K562 (cell line): ENCODE results near the gene OR52A5. TPM values are rescaled to one million over a fixed set of nuclear protein-coding genes. Genes with fewer than 3 reads are reported as not detected.

Source experiments
- ARID2 ChIP-seq: fragments of 450-650 bp; IDR thresholded peaks from 2 replicates; pipeline ENCODE4 v1.6.1; 2017; ENCODE audit warnings: antibody characterized with exemption, mild to moderate bottlenecking
- HDAC8 ChIP-seq: fragments of 450-650 bp; IDR thresholded peaks from 2 replicates; pipeline ENCODE4 v1.6.1; 2016; ENCODE audit warnings: mild to moderate bottlenecking, missing genetic modification characterization, moderate library complexity, missing compliant biosample characterization
- MAZ ChIP-seq, 2 experiments: fragments of 450-650 bp in 1 of 2; sonication (generic) in 1 of 2; formaldehyde crosslinking; IDR thresholded peaks in 1 of 2; conservative IDR thresholded peaks in 1 of 2; 2 replicates each; pipeline versions ENCODE4 v1.4.0 to v1.5.0; 2020; ENCODE audit warnings: mild to moderate bottlenecking in 1 of 2, missing genetic modification reagents in 1 of 2
- NBN ChIP-seq: fragments of 450-650 bp; IDR thresholded peaks from 2 replicates; pipeline ENCODE4 v1.6.1; 2016; ENCODE audit warnings: low read depth, mild to moderate bottlenecking
- NCOA2 ChIP-seq, 2 experiments: fragments of 450-650 bp; IDR thresholded peaks; 2 replicates each; pipeline ENCODE4 v1.6.1; 2018; ENCODE audit warnings: mild to moderate bottlenecking in 2 of 2, moderate library complexity in 1 of 2; ENCODE audit not compliant: partially characterized antibody in 2 of 2
- NR2C1 ChIP-seq, 2 experiments: fragments of 450-650 bp; IDR thresholded peaks; 2 replicates each; pipeline ENCODE4 v1.6.1; 2017; ENCODE audit warnings: mild to moderate bottlenecking in 2 of 2, antibody characterized with exemption in 1 of 2, inconsistent platforms in 1 of 2, missing compliant biosample characterization in 1 of 2, missing genetic modification characterization in 1 of 2
- SPI1 ChIP-seq: IDR thresholded peaks from 2 replicates; pipeline ENCODE4 v1.6.1; 2011; ENCODE audit warnings: low read depth, low read length, control low read depth, borderline replicate concordance
- SRSF3 ChIP-seq: fragments of 200-400 bp; formaldehyde crosslinking; IDR thresholded peaks from 2 replicates; pipeline ENCODE4 v1.6.1; 2016; ENCODE audit warnings: mild to moderate bottlenecking, low read length, moderate library complexity; ENCODE audit not compliant: insufficient read depth
- TBP ChIP-seq: optimal IDR thresholded peaks from 2 replicates; pipeline ENCODE3; 2011; ENCODE audit warnings: low read depth, low read length, improper control_type of control experiment
- TRIM28 ChIP-seq: fragments of 450-650 bp; IDR thresholded peaks from 2 replicates; pipeline ENCODE4 v1.6.1; 2017
- ZBTB17 ChIP-seq: fragments of 450-650 bp; formaldehyde crosslinking; IDR thresholded peaks from 2 replicates; pipeline ENCODE4 v1.4.0; 2020; ENCODE audit warnings: mild to moderate bottlenecking
- ZBTB8A ChIP-seq: fragments of 450-650 bp; IDR thresholded peaks from 2 replicates; pipeline ENCODE4 v1.6.1; 2018; ENCODE audit warnings: mild to moderate bottlenecking, moderate library complexity; ENCODE audit not compliant: partially characterized antibody
- ZKSCAN3 ChIP-seq: fragments of 250-450 bp; sonication (Bioruptor Pico); IDR thresholded peaks from 2 replicates; pipeline ENCODE4 v1.4.0; 2020
- ZNF140 ChIP-seq: fragments of 250-450 bp; sonication (Bioruptor Pico); IDR thresholded peaks from 2 replicates; pipeline ENCODE4 v1.8.0; 2021; ENCODE audit warnings: moderate library complexity, mild to moderate bottlenecking, inconsistent platforms
- ZNF263 ChIP-seq: sonication (generic); formaldehyde crosslinking; IDR thresholded peaks from 2 replicates; pipeline ENCODE4 v1.8.0; 2022; ENCODE audit warnings: mild to moderate bottlenecking, missing genetic modification reagents, borderline replicate concordance
- ZNF316 ChIP-seq: fragments of 450-650 bp; IDR thresholded peaks from 2 replicates; pipeline ENCODE4 v1.6.1; 2016
- ZNF592 ChIP-seq: fragments of 450-650 bp; IDR thresholded peaks from 2 replicates; pipeline ENCODE4 v1.6.1; 2017; ENCODE audit warnings: antibody characterized with exemption, mild to moderate bottlenecking
- ZSCAN29 ChIP-seq: fragments of 450-650 bp; IDR thresholded peaks from 2 replicates; pipeline ENCODE4 v1.6.1; 2017
- polyA plus RNA-seq, 8 experiments: library from polyadenylated mRNA; depleted of rRNA in 4 of 8; stranded (reverse) in 5 of 8; unstranded in 3 of 8; fragments of >200 nt; fragmentation: Nextera tagmentation in 2 of 8; fragmentation: Illumina TruSeq in 1 of 8; extraction: Ambion mirVana in 2 of 8; extraction: Trizol in 1 of 8; gene quantifications; 2 replicates each; pipeline versions ENCODE4 v1.2.1 to v1.2.3, GENCODE V29; 2011 to 2014; ENCODE audit warnings: inconsistent platforms in 1 of 8, missing spikeins in 1 of 8
- total RNA-seq, 7 experiments: library from RNA; depleted of rRNA in 6 of 7; stranded (reverse); fragments of >200 nt in 6 of 7; fragmentation: Illumina TruSeq in 2 of 7; extraction: Trizol in 2 of 7; gene quantifications; 2 replicates each; pipeline versions ENCODE4 v1.2.1 to v1.2.3, GENCODE V29; 2011 to 2021; ENCODE audit warnings: low replicate concordance in 1 of 7
- TF ChIP-seq, protein P1 (sequence below): sonication (generic); formaldehyde crosslinking; IDR thresholded peaks from 2 replicates; pipeline ENCODE4 v1.8.1; 2022; ENCODE audit warnings: missing genetic modification reagents
- TF ChIP-seq, protein P2 (sequence below): fragments of 450-650 bp; conservative IDR thresholded peaks from 2 replicates; pipeline ENCODE4 v1.6.1; 2016; ENCODE audit warnings: missing genetic modification characterization, low read depth, mild to moderate bottlenecking, control low read depth, missing compliant biosample characterization
- TF ChIP-seq, protein P3 (sequence below): fragments of 250-450 bp; sonication (Bioruptor Pico); IDR thresholded peaks from 2 replicates; pipeline ENCODE4 v1.5.0; 2021

The OR52A5 gene
- total and polyA plus RNA-seq, 9 of the 15 experiments (the other 6 are each of a cell fraction or from before 2014, with no cell fraction given): 0.04 to 1.1 (median 0.94) TPM; not detected in 6

DNA sequence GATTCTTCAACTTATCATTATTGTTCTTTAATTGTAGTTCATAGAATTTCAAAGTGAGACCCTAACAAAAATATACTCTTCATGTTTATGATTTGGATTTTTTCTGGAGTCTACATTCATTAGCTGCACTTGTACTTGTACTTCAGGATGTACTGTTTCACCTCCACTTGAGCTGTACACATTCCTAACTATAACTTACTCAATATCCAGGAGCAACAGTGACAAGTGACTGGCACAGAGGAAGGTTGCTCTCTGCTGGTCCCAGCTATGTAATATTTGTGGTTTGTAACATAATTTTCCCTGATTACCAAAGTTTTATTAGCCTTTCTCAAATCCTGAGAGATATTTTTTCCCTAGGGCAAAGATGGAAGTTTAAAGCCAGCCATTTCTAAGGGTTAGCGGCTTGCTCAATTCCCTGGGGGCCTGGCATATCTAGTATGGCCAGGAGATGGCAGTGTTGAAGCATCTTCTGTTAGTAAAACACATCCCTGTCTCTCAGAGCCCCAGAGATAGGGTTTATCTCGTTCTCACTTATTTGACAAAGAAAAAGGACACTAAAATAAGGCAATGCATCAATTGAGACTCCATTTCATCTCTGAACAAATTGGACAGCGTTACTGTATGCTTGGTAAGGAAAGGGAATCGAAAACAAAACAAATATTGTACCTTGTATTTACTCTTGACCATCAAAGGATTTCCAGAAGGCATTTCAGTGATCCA lies 14.2 kb downstream of the OR52A5 start (continued):
- TF ChIP-seq MAZ (CRISPR knock-in tag; conservative IDR thresholded peaks at IDR 0.05 in 1 of 2, IDR thresholded peaks at IDR 0.05 in 1 of 2) (no peak), ZBTB8A (no peak), ZKSCAN3 (CRISPR knock-in tag) (no peak), TBP (no peak), SRSF3 (no peak), ZNF140 (no peak), ZNF263 (CRISPR knock-in tag) (no peak), ZNF592 (peak; percentile 59; the same call in 1 of the 2 replicates), SPI1 (no peak), TRIM28 (0 out of 2 replicates have a peak, but pooled peaks have one; percentile 26), ARID2 (peak; percentile 92), HDAC8 (tag) (no peak), NR2C1 (IDR thresholded peaks at IDR 0.05) (no peak), NR2C1 (tag; IDR thresholded peaks at IDR 0.05) (no peak), ZSCAN29 (no peak), ZNF316 (no peak), ZBTB17 (CRISPR knock-in tag) (no peak), NCOA2 (IDR thresholded peaks at IDR 0.05; ENCODE audit: partially characterized antibody in 2 of 2) (no peak), NBN (peak; percentile 29; the same call in 1 of the 2 replicates)
- TF ChIP-seq, protein P1, sequence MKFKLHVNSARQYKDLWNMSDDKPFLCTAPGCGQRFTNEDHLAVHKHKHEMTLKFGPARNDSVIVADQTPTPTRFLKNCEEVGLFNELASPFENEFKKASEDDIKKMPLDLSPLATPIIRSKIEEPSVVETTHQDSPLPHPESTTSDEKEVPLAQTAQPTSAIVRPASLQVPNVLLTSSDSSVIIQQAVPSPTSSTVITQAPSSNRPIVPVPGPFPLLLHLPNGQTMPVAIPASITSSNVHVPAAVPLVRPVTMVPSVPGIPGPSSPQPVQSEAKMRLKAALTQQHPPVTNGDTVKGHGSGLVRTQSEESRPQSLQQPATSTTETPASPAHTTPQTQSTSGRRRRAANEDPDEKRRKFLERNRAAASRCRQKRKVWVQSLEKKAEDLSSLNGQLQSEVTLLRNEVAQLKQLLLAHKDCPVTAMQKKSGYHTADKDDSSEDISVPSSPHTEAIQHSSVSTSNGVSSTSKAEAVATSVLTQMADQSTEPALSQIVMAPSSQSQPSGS (CRISPR knock-in tag): no peak
- TF ChIP-seq, protein P2, sequence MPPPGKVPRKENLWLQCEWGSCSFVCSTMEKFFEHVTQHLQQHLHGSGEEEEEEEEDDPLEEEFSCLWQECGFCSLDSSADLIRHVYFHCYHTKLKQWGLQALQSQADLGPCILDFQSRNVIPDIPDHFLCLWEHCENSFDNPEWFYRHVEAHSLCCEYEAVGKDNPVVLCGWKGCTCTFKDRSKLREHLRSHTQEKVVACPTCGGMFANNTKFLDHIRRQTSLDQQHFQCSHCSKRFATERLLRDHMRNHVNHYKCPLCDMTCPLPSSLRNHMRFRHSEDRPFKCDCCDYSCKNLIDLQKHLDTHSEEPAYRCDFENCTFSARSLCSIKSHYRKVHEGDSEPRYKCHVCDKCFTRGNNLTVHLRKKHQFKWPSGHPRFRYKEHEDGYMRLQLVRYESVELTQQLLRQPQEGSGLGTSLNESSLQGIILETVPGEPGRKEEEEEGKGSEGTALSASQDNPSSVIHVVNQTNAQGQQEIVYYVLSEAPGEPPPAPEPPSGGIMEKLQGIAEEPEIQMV: no peak
- TF ChIP-seq, protein P3, sequence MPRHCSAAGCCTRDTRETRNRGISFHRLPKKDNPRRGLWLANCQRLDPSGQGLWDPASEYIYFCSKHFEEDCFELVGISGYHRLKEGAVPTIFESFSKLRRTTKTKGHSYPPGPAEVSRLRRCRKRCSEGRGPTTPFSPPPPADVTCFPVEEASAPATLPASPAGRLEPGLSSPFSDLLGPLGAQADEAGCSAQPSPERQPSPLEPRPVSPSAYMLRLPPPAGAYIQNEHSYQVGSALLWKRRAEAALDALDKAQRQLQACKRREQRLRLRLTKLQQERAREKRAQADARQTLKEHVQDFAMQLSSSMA (CRISPR knock-in tag): no peak
